CMK (cell line): ENCODE data around the gene CSMD2.

Experiments
- DNase-seq: peaks from one replicate; pipeline ENCODE4 v3.0.0-alpha.2; 2010; ENCODE audit warnings: low read depth

Gene CSMD2

GRCh38 chr1:33714421-33714820 is 450.6 kb downstream of the CSMD2 start:
- DNase-seq = no peak

- DNase-seq = no peak
These were observed 451.8 kb downstream of the CSMD2 start for GRCh38 chr1:33713058-33713877.

DNA sequence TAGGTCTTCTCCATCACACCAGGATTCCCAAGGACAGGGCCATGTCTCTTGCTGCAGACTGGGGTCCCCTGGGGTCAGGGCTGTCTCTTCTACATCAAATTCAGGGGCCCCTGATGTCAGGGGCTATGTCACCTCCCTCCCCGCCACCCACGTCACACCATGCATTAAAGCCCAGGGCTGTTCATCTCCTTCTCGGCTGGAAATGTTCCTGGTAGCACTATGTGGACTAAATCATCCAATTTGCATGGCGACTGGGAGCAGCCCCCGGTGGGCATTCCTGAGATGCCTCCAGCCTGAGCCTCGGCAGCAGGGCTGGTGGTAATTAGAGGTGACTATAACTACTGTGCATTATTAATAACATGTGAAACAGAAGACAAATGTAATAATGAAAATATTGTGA is 452.8 kb downstream of the CSMD2 start:
- DNase-seq = no peak

- DNase-seq = no peak
These were observed 453.5 kb downstream of the CSMD2 start for GRCh38 chr1:33711511-33711910.

- no peak for DNase-seq
These were observed 454.1 kb downstream of the CSMD2 start for GRCh38 chr1:33710967-33711366.

DNA sequence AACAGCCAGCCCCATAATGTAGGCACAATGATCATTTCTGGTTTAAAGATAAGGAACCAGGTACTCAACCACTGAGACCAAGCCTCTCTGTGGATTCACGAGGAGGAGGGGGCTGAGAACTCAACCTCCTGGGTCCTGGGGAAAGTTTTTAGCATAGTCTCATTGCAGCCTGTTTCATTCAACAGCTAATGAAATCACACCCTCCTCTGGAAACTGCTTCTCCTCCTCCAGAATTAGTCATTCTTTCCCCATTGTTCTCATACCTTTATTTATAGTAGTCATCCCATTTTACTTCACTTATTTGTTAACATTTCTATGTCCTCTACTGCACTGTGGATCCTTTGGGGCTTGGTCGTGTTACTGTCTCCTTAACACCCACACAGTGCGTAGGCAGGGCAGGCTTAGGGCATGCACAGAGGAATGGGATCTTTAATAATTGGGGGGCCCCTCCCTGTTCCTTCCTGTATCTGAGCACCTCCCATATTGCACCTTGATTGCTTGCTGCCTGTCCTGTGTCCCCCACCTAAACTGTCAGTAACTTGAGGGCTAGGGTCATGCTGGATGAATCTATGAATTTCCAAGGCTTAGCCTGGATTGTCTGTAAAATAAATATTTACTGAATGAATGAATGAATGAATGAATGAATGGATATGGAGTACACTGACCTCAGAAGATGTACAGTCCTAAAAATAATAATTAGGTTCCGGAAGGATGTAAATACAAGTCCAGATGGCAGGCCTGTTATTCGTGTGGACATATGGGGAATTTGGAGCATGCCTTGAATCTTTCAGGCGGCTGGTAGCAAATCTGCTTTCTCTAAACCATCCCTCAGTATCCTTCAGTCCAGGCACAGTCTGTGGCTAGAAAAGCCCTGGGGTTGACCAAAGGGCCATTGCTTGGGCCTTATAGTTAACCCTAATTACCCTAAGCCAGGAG is 455.0 kb downstream of the CSMD2 start:
- DNase-seq = no peak

DNA sequence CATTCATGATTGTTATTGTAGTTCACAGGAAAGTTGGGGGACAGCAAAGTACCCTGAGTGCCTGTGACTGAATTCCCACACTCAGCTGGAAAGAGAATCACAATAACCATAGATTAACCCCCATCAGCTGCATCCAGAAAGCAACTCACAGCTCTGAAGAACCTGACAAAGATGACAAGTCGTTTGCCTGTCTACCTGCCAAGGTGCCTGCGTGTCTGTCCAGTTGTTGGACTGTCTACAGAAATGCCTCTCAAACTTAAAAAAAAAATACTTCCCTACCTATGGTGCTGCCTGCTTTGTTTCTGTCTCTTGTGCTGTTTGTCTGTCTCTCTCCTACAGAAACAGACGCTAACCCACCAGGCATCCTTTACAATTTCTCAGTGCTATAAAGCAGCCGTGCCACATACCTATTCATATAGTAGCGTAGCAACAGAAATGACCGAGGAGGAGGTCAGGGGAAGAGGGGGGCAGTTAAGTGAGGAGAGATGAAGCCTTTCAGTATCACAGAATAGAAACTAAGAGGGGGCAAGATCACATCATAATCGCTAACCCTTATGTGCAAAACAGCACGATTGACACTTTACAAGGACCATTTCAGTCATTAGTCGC is 455.8 kb downstream of the CSMD2 start:
- DNase-seq = no peak

- DNase-seq = no peak
These were observed 458.3 kb downstream of the CSMD2 start for GRCh38 chr1:33706634-33707255.

DNA sequence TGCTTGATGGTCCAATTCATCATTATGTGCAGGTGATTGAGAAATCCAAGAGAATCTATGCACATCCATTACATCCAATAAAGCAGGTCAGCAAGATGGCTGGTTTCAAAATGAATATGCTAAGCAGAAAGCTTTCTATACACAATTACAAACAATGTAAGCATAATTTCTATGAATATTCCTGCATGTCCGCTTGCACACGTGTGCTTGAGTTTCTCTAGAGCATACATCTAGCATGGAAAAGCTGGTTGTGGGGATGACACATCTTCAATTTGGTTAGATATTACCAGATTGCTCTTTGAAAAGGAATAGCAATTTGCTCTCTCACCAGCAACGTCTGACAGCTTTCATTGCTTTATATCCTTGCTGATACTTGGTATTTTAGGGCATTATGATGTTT is 461.6 kb downstream of the CSMD2 start:
- DNase-seq = no peak

GRCh38 chr1:33698361-33699035 is 466.5 kb downstream of the CSMD2 start:
- DNase-seq = no peak

GRCh38 chr1:33697816-33698215 is 467.2 kb downstream of the CSMD2 start:
- no peak for DNase-seq

GRCh38 chr1:33696962-33697361 is 468.1 kb downstream of the CSMD2 start:
- DNase-seq = no peak

DNA sequence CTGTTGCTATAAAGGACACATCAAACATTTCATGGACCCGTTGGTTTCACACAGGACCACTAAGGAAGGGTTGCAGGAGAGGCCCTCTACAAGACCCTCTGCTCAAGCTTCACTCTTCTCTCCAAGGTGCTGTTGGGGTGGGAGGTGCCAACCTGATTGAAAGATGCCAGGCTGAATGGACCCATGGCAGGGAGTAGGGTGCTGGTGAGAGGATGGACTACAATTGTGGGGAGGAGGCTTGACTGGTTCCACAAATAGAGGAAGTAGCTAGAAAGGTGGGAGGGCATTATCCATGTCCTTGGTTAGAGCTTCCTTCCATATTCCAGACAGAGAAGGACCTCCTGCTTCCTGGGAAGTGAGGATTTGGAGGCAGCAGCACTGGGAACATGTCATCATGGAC is 468.7 kb downstream of the CSMD2 start:
- DNase-seq = no peak

DNA sequence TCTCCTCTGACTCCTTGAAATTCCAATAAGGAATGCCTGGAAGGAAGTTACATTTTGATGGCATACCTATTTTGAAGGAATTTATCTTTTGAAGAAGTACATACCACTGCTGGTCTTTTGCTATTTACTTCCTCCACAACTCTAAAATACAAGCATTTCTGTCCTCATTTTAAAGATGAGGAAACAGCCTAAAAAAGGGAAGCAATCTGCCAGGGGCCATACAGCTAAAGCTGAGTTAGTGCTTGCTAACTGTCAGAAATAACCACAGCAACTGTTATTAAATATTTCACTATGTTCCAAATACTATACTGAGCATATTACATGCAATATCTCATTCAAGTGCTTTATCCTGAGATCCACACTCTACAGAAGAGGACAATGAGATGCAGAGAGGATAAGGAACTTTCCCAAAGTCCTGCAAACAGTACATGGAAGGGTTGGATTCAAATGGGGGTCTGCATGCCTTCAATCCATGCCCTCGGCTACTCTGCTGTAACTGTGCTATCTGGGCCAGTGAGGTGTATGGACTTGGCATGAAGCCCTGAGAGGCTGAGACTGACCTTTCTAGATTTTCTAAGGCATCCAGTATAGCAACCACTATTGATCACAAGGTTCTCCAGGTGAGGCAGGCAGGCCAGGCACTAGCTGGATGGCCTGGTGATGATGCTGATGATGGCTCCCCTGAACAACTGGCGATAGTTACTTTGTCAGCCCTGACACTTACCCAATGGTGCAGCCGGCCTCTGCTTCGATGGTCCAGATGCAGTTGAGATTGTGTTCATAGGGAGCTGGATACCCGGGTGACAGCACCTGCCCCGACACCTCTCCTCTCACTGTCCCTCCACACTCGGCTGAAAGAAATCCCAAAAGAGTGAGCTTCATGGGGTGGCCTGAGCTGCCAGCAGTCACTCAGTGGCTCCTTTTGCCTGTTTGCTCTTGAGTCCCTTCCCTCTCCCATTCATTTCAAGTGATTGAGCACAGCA is 472.5 kb downstream of the CSMD2 start:
- no peak for DNase-seq

DNA sequence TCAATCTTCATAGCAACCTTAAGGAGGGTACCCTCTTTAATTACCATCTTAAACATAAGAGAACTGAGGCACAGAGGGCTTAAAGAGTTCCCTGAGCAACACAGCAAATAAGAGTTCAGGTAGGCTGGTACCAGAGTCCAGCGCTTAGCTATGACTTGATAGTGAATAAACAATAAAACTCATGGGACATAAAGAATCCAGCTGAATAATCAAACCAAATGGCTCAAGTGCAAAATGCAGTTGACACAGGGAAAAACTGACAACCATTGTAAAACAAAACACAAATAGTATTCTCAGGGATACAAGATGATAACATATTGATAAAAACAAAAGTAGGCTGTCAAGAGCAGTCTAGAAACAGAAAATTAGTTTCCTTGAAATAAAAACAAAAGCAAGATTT is 478.0 kb downstream of the CSMD2 start:
- DNase-seq = no peak

- DNase-seq = no peak
These were observed 478.5 kb downstream of the CSMD2 start for GRCh38 chr1:33686551-33686950.

DNA sequence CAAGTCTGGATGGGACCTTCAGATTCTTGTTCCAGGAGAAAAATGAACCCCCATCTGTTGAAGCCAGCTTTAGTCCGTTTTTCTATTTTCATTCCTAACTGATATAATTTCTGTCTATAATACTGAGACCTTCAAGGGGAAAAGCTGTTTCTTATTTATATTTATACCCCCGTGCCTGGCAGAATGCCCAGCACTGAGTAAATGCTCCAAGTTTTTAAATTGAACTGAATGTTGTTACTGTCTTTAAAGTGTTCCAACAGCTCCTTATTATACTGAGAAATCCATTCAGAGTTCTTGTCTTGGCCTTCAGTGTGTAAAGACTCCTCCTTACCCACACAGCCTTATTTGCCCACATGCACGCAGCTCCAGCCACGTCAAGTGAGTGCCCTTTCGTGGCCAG is 479.8 kb downstream of the CSMD2 start:
- DNase-seq = no peak

DNA sequence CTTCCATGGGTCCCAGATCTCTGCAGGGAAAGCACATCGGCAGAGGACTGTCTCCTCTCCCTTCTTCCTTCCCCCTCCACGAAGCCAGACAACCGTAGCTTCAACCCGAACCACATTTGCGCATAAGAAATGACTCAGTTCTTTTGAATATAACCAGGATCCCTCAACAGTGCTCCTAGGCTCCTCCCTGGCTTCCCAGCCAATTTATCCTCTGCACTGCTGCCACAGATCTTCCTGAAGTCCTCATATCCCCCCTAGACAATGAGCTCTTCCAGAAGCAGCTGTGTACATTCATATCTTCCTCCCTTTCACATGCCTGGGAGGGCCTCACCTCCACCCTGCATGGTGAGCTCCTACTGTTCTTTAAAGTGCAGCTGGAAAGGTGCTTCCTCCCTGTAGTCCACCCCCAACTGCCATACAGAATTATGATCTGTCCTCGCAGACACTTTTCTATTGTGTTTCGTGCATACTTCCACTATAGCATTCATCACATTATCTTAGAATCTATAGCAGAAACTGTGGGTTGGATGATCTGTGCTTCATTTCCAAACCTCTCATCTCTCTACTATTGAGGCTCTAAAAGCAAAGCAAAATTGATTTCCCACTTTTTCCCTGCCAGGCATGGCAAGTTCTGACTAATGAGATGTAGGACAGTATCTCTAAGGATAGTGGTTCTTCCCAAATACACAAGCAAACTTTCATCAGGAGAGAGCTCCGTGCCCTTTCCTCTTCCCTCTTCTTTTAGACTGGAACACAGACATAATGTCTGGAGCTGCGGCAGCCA is 480.4 kb downstream of the CSMD2 start:
- no peak for DNase-seq

- no peak for DNase-seq
These were observed 481.1 kb downstream of the CSMD2 start for GRCh38 chr1:33683913-33684312.

DNA sequence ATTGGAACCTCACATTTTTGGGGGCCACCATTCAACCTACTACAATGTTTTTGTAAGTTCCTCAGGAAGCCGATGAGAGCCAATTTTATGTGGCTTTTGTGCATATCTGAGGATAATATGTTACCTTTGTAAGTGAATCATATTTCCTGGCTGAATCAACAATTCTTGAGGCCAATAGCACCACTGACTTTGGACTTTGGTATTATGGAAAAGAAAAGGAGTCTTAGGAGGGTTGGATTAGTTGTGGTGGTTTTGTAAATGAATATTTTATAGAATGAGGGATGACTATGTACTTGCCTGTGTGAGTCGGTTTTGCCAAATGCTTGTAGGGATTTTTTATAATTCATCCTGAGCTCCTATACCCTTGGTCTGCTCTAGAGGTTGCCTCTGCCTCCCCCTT is 482.7 kb downstream of the CSMD2 start:
- DNase-seq = no peak
